ENCODE measurements around the gene NARS2. TPM values are rescaled to one million over a fixed set of nuclear protein-coding genes. Genes with fewer than 3 reads are reported as not detected.
"Not testable (repeated sequence)": the region's sequence is repeated elsewhere in the genome, so short reads cannot be mapped to it uniquely, and the experiment has no call there.

Gene NARS2
- total and polyA plus RNA-seq, 2 experiments from 2014 or later = 10.9 to 13.0 TPM

DNA sequence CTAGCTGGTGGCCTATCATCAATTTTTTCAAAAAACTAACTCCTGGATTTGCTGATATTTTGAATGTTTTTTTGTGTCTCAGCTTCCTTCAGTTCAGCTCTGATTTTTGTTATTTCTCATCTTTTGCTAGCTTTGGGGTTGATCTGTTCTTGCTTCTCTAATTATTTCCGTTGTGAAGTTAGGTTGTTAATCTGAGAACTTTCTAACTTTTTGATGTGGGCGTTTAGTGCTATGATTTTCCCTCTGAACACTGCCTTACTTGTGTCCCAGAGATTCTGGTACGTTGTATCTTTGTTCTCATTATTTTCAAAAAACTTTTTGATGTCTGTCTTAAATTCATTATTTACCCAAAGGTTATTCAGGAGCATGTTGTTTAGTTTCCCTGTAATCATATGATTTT lies 19.1 kb downstream of the NARS2 start:
- H2AFZ ChIP-seq = no peak overlapping the region
- no peak overlapping the region for H3K4me3 ChIP-seq
- WGBS, 2 experiments (ENCODE audit: low coverage in 1 of 2, low lambda C conversion rate in 2 of 2, missing lambda C conversion rate in 2 of 2) = 82 to 89% methylated on average over 3 of the region's 3 CpGs
- TF ChIP-seq EZH2 (IDR thresholded peaks at IDR 0.05; ENCODE audit: insufficient read depth, poor library complexity, severe bottlenecking) (no peak), EZH2phosphoT487 (IDR thresholded peaks at IDR 0.05; ENCODE audit: insufficient read depth, low read depth) (no peak)
- H3K9ac ChIP-seq = no peak overlapping the region
- no peaks in the 10 kb centered on the region for H3K9me3 ChIP-seq (ENCODE audit: low read depth)
- H3K27me3 ChIP-seq (replicated peaks; ENCODE audit: insufficient read depth) = no peaks in the 10 kb centered on the region
- H3K4me1 ChIP-seq (ENCODE audit: insufficient read depth) = peaks cover 6% of the 10 kb centered on the region
- no peak overlapping the region for H3K27ac ChIP-seq
- peaks cover 8% of the 10 kb centered on the region; the same call in 1 of the 2 replicates for H3K79me2 ChIP-seq (ENCODE audit: insufficient read depth)
- no peak for DNase-seq
- H3K36me3 ChIP-seq (ENCODE audit: low read depth) = peaks cover 8% of the 10 kb centered on the region; the same call in 1 of the 2 replicates
- H4K20me1 ChIP-seq (ENCODE audit: insufficient read depth) = no peaks in the 10 kb centered on the region
- in situ Hi-C loops (cut with MboI) = loop anchor here (25.0 kb wide), 1 partner anchor 418 kb away; the partner anchor contains the start of gene ALG8
- no peak overlapping the region for H3K4me2 ChIP-seq (ENCODE audit: unreplicated experiment)
- H3K9me2 ChIP-seq (ENCODE audit: insufficient read depth) = no peaks in the 10 kb centered on the region
- H3F3A ChIP-seq (ENCODE audit: insufficient read depth) = no peaks in the 10 kb centered on the region

DNA sequence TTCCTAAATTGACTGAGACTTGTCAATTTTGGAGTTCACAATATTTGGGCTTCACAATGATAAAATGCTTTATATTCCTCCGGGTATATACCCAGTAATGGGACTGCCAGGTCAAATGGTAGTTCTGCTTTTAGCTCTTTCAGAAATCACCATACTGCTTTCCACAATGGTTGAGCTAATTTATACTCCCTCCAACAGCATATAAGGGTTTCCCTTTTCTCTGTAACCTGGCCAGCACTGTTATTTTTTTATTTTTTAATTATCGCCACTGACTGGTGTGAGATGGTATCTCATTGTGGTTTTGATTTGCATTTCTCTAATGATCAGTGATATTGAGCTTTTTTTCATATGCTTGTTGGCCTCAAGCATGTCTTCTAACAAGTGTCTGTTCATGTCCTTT lies 21.8 kb downstream of the NARS2 start:
- WGBS, 2 experiments (ENCODE audit: low coverage in 1 of 2, low lambda C conversion rate in 2 of 2, missing lambda C conversion rate in 2 of 2) = 80 to 86% methylated on average over 2 of the region's 2 CpGs
- H3K4me1 ChIP-seq (ENCODE audit: insufficient read depth) = no peaks in the 10 kb centered on the region
- no peaks in the 10 kb centered on the region for H3K27me3 ChIP-seq (replicated peaks; ENCODE audit: insufficient read depth)
- H4K20me1 ChIP-seq (ENCODE audit: insufficient read depth) = no peaks in the 10 kb centered on the region
- H3K9ac ChIP-seq = no peak overlapping the region
- H3F3A ChIP-seq (ENCODE audit: insufficient read depth) = no peaks in the 10 kb centered on the region
- no peak overlapping the region for H3K27ac ChIP-seq
- no peaks in the 10 kb centered on the region for H3K9me3 ChIP-seq (ENCODE audit: low read depth)
- TF ChIP-seq EZH2 (IDR thresholded peaks at IDR 0.05; ENCODE audit: insufficient read depth, poor library complexity, severe bottlenecking) (no peak), EZH2phosphoT487 (IDR thresholded peaks at IDR 0.05; ENCODE audit: insufficient read depth, low read depth) (no peak)
- H3K36me3 ChIP-seq (ENCODE audit: low read depth) = peaks cover 8% of the 10 kb centered on the region; the same call in 1 of the 2 replicates
- no peaks in the 10 kb centered on the region for H3K79me2 ChIP-seq (ENCODE audit: insufficient read depth)
- no peak overlapping the region for H2AFZ ChIP-seq
- H3K9me2 ChIP-seq (ENCODE audit: insufficient read depth) = no peaks in the 10 kb centered on the region
- H3K4me3 ChIP-seq = no peak overlapping the region
- DNase-seq = no peak
- no peak overlapping the region for H3K4me2 ChIP-seq (ENCODE audit: unreplicated experiment)
- in situ Hi-C loops (cut with MboI) = loop anchor here (25.0 kb wide), 1 partner anchor 416 kb away; the partner anchor contains the start of gene ALG8

DNA sequence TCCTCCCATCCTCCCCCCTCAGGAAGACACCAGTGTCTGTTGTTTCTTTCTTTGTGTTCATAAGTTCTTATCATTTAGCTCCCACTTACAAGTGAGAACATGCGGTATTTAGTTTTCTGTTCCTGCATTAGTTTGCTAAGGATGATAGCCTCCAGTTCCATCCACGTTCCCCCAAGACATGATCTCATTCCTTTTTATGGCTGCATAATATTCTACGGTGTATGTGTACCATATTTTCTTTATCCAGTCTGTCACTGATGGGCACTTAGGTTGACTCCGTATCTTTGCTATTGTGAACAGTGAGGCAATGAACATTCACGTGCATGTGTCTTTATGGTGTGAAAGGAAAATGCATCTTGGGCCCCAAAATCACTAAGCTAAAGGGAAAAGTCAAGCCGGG lies 22.5 kb downstream of the NARS2 start:
- not testable (repeated sequence) for H3K9me2 ChIP-seq (ENCODE audit: insufficient read depth); H3K4me3 ChIP-seq; H3K4me2 ChIP-seq (ENCODE audit: unreplicated experiment); H2AFZ ChIP-seq; H3K9me3 ChIP-seq (ENCODE audit: low read depth); H3K36me3 ChIP-seq (ENCODE audit: low read depth); H3K79me2 ChIP-seq (ENCODE audit: insufficient read depth); H3F3A ChIP-seq (ENCODE audit: insufficient read depth); H3K4me1 ChIP-seq (ENCODE audit: insufficient read depth); H3K27ac ChIP-seq; H3K9ac ChIP-seq; DNase-seq; H4K20me1 ChIP-seq (ENCODE audit: insufficient read depth); H3K27me3 ChIP-seq (replicated peaks; ENCODE audit: insufficient read depth)
- in situ Hi-C loops (cut with MboI) = loop anchor here (25.0 kb wide), 1 partner anchor 415 kb away; the partner anchor contains the start of gene ALG8
- 95 to 97% methylated on average over 6 of the region's 6 CpGs for WGBS, 2 experiments (ENCODE audit: low coverage in 1 of 2, low lambda C conversion rate in 2 of 2, missing lambda C conversion rate in 2 of 2)

DNA sequence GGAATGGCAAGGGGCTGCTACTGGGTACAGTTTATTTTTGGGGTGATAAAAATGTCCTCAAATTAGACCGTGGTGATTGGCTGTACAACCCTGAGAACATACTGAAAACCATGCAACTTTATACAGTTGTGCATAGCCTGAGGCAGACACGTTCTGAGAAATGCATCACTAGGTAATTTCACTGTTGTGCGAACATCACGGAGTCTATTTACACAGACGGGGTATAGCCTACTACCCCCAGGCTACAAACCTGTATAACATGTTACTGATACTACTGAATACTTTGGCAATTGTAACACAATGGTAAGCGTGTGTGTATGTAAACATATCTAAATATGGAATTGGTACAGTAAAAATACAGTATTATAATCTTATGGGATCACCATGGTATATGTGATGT lies 23.6 kb downstream of the NARS2 start:
- no peak overlapping the region for H3K4me2 ChIP-seq (ENCODE audit: unreplicated experiment)
- no peak overlapping the region for H3K4me3 ChIP-seq
- in situ Hi-C loops (cut with MboI) = loop anchor here (25.0 kb wide), 1 partner anchor 414 kb away; the partner anchor contains the start of gene ALG8
- H3K9me2 ChIP-seq (ENCODE audit: insufficient read depth) = no peaks in the 10 kb centered on the region
- no peaks in the 10 kb centered on the region for H3F3A ChIP-seq (ENCODE audit: insufficient read depth)
- WGBS, 2 experiments (ENCODE audit: low coverage in 1 of 2, low lambda C conversion rate in 2 of 2, missing lambda C conversion rate in 2 of 2) = 59 to 71% methylated on average over 6 of the region's 6 CpGs
- no peak overlapping the region for H2AFZ ChIP-seq
- no peaks in the 10 kb centered on the region for H3K4me1 ChIP-seq (ENCODE audit: insufficient read depth)
- no peak overlapping the region for H3K27ac ChIP-seq
- H3K79me2 ChIP-seq (ENCODE audit: insufficient read depth) = no peaks in the 10 kb centered on the region
- H3K9me3 ChIP-seq (ENCODE audit: low read depth) = no peaks in the 10 kb centered on the region
- H3K27me3 ChIP-seq (replicated peaks; ENCODE audit: insufficient read depth) = no peaks in the 10 kb centered on the region
- DNase-seq = no peak
- H4K20me1 ChIP-seq (ENCODE audit: insufficient read depth) = no peaks in the 10 kb centered on the region
- H3K9ac ChIP-seq = no peak overlapping the region
- H3K36me3 ChIP-seq (ENCODE audit: low read depth) = peaks cover 3% of the 10 kb centered on the region; the same call in 1 of the 2 replicates
- TF ChIP-seq EZH2phosphoT487 (IDR thresholded peaks at IDR 0.05; ENCODE audit: insufficient read depth, low read depth) (no peak), EZH2 (IDR thresholded peaks at IDR 0.05; ENCODE audit: insufficient read depth, poor library complexity, severe bottlenecking) (no peak)
